Peyer's patch (tissue), 4 donors: ENCODE results near the gene GABBR2.

Source experiments
- POLR2A ChIP-seq, 2 donors: fragments of 450-650 bp; IDR thresholded peaks; one replicate each; pipeline ENCODE4 v1.5.1; 2017; ENCODE audit warnings: antibody characterized with exemption in 2 of 2, mild to moderate bottlenecking in 2 of 2, moderate library complexity in 2 of 2
- TF ChIP-seq, protein P1 (sequence below), 6 experiments: fragments of 450-650 bp in 4 of 6; fragments of 200-600 bp in 2 of 6; sonication (generic) in 1 of 6; IDR thresholded peaks; one replicate each; pipeline ENCODE4 v1.5.1; 2017 to 2019; ENCODE audit warnings: antibody characterized with exemption in 6 of 6, mild to moderate bottlenecking in 3 of 6, moderate library complexity in 1 of 6

DNA sequence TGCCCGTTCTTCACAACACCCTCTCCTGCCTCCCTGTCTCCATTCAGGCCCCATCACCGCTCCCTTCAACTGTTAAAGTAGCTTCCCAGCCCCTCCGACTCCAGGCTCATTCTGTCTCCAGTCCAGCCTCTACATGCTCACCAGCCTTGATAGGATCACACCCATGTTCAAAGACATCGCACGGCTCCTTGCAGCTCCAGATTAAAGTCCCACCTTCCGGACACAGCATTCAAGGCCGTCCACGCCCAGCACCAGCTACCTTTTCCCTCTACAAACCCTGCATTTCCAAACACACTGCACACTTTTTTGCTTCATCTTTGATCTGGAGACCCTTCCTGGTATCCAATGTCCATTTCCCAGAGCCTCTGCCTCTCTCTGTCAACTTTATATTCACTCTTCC lies 6.4 kb downstream of the GABBR2 start:
- no peak for TF ChIP-seq POLR2A (IDR thresholded peaks at IDR 0.05)
- TF ChIP-seq, protein P1, sequence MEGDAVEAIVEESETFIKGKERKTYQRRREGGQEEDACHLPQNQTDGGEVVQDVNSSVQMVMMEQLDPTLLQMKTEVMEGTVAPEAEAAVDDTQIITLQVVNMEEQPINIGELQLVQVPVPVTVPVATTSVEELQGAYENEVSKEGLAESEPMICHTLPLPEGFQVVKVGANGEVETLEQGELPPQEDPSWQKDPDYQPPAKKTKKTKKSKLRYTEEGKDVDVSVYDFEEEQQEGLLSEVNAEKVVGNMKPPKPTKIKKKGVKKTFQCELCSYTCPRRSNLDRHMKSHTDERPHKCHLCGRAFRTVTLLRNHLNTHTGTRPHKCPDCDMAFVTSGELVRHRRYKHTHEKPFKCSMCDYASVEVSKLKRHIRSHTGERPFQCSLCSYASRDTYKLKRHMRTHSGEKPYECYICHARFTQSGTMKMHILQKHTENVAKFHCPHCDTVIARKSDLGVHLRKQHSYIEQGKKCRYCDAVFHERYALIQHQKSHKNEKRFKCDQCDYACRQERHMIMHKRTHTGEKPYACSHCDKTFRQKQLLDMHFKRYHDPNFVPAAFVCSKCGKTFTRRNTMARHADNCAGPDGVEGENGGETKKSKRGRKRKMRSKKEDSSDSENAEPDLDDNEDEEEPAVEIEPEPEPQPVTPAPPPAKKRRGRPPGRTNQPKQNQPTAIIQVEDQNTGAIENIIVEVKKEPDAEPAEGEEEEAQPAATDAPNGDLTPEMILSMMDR (IDR thresholded peaks at IDR 0.05), result no peak
